ENCODE measurements around the gene NEK10. TPM values are rescaled to one million over a fixed set of nuclear protein-coding genes. Genes with fewer than 3 reads are reported as not detected.

The NEK10 gene
- total RNA-seq, 1 donor from 2014 or later: not detected

DNA sequence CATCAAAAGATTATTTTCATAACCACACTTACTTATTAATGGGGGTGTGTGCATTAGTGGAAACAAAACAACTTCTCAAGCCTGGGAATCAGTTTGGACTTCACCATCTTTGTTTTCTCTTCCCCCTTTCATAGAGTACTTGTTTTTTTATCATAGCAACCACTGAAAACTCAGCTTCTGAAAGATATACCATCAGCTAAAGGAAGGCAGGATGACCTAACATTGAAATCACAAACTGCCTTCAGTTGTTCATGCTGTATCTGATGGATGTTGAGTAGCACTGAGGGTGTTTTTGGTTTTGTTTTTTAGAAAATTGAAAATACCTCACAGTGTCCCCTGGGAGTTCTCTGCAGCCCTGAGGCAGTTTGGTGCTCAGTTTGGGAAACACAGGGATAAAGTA lies 46.5 kb downstream of the NEK10 start:
- no peak for DNase-seq (ENCODE audit: extremely low spot score in 2 of 2)
- peaks cover 7% of the 10 kb centered on the region for H3K4me1 ChIP-seq
- no peaks in the 10 kb centered on the region for H3K9me3 ChIP-seq
- no peak overlapping the region for H3K27ac ChIP-seq
- H3K4me3 ChIP-seq: no peak overlapping the region
- no peaks in the 10 kb centered on the region for H3K36me3 ChIP-seq
- intact Hi-C loops (cut with DNase I): no loop called here
- TF ChIP-seq POLR2AphosphoS5 (IDR thresholded peaks at IDR 0.05; ENCODE audit: insufficient read depth in 1 of 2, low read depth in 1 of 2) (no peak), POLR2A (IDR thresholded peaks at IDR 0.05) (no peak)
- no peaks in the 10 kb centered on the region for H3K27me3 ChIP-seq

DNA sequence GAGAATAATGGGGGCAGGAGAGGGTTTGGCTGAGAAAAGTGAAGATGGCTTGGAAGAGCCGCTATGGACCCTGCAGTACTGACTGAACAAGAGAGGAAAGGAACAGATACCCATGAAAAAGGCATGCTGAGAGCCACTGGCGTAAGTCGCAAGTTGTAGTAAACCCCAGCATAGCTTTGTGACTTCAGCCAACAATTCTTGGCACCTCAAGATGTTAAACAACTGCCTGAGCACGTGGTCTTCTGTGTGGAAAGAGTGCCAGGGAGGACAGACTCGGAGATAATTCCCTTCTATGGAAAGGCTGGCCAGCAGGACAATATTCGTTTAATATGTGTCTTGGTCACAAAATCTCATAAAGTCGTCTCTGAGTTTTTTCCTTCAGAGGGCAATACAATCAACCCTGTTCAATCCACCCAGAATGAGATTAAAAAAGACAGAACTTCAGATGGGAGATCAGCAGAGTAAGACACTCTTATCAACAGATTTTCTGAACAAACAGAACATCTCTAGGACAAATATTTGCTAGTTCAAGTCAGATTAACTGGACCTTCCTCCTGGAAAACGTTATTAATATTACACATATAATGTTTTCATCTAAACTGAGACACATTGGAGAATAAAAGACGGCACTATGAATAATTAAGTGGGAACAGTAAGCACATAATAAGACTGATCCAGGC lies 49.2 kb downstream of the NEK10 start:
- H3K27ac ChIP-seq: no peak overlapping the region
- TF ChIP-seq, protein P1, sequence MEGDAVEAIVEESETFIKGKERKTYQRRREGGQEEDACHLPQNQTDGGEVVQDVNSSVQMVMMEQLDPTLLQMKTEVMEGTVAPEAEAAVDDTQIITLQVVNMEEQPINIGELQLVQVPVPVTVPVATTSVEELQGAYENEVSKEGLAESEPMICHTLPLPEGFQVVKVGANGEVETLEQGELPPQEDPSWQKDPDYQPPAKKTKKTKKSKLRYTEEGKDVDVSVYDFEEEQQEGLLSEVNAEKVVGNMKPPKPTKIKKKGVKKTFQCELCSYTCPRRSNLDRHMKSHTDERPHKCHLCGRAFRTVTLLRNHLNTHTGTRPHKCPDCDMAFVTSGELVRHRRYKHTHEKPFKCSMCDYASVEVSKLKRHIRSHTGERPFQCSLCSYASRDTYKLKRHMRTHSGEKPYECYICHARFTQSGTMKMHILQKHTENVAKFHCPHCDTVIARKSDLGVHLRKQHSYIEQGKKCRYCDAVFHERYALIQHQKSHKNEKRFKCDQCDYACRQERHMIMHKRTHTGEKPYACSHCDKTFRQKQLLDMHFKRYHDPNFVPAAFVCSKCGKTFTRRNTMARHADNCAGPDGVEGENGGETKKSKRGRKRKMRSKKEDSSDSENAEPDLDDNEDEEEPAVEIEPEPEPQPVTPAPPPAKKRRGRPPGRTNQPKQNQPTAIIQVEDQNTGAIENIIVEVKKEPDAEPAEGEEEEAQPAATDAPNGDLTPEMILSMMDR (IDR thresholded peaks at IDR 0.05): no peak
- TF ChIP-seq POLR2AphosphoS5 (IDR thresholded peaks at IDR 0.05; ENCODE audit: insufficient read depth in 1 of 2, low read depth in 1 of 2) (no peak), POLR2A (IDR thresholded peaks at IDR 0.05) (no peak)
- H3K4me3 ChIP-seq: no peak overlapping the region
- intact Hi-C loops (cut with DNase I): loop anchor here (10.0 kb wide), 1 partner anchor 365 kb away; no protein-coding TSS in a partner anchor
- no peaks in the 10 kb centered on the region for H3K36me3 ChIP-seq
- H3K4me1 ChIP-seq: no peaks in the 10 kb centered on the region
- DNase-seq (ENCODE audit: extremely low spot score in 2 of 2): no peak
- no peaks in the 10 kb centered on the region for H3K27me3 ChIP-seq
- no peaks in the 10 kb centered on the region for H3K9me3 ChIP-seq

GRCh38 chr3:27319304-27319703 lies 49.9 kb downstream of the NEK10 start:
- no peak overlapping the region for H3K27ac ChIP-seq
- no peaks in the 10 kb centered on the region for H3K9me3 ChIP-seq
- no peaks in the 10 kb centered on the region for H3K27me3 ChIP-seq
- TF ChIP-seq POLR2AphosphoS5 (IDR thresholded peaks at IDR 0.05; ENCODE audit: insufficient read depth in 1 of 2, low read depth in 1 of 2) (no peak), POLR2A (IDR thresholded peaks at IDR 0.05) (no peak)
- TF ChIP-seq, protein P1 (IDR thresholded peaks at IDR 0.05): no peak
- H3K4me1 ChIP-seq: no peaks in the 10 kb centered on the region
- intact Hi-C loops (cut with DNase I): loop anchor here (10.0 kb wide), 1 partner anchor 365 kb away; no protein-coding TSS in a partner anchor
- no peak overlapping the region for H3K4me3 ChIP-seq
- no peak for DNase-seq (ENCODE audit: extremely low spot score in 2 of 2)
- no peaks in the 10 kb centered on the region for H3K36me3 ChIP-seq

- Histone ChIP-seq H3K4me3 (no peak overlapping the region), H3K27ac (no peak overlapping the region), H3K9me3 (no peaks in the 10 kb centered on the region), H3K36me3 (no peaks in the 10 kb centered on the region), H3K4me1 (no peaks in the 10 kb centered on the region), H3K27me3 (no peaks in the 10 kb centered on the region)
- TF ChIP-seq, protein P1 (IDR thresholded peaks at IDR 0.05): no peak
- TF ChIP-seq POLR2AphosphoS5 (IDR thresholded peaks at IDR 0.05; ENCODE audit: insufficient read depth in 1 of 2, low read depth in 1 of 2): no peak
- no peak for TF ChIP-seq POLR2A (IDR thresholded peaks at IDR 0.05)
- DNase-seq (ENCODE audit: extremely low spot score in 2 of 2): no peak
- intact Hi-C loops (cut with DNase I): loop anchor here (10.0 kb wide), 1 partner anchor 368 kb away; no protein-coding TSS in a partner anchor
Observed at GRCh38 chr3:27317096-27317495, 52.1 kb downstream of the NEK10 start.

GRCh38 chr3:27315003-27315402 lies 54.2 kb downstream of the NEK10 start:
- Histone ChIP-seq H3K4me3 (no peak overlapping the region), H3K27ac (no peak overlapping the region), H3K27me3 (no peaks in the 10 kb centered on the region), H3K4me1 (no peaks in the 10 kb centered on the region), H3K9me3 (no peaks in the 10 kb centered on the region), H3K36me3 (no peaks in the 10 kb centered on the region)
- TF ChIP-seq POLR2A (IDR thresholded peaks at IDR 0.05) (no peak), POLR2AphosphoS5 (IDR thresholded peaks at IDR 0.05; ENCODE audit: insufficient read depth in 1 of 2, low read depth in 1 of 2) (no peak)
- TF ChIP-seq, protein P1 (IDR thresholded peaks at IDR 0.05): no peak
- no peak for DNase-seq (ENCODE audit: extremely low spot score in 2 of 2)
- intact Hi-C loops (cut with DNase I): loop anchor here (10.0 kb wide), 1 partner anchor 370 kb away; no protein-coding TSS in a partner anchor
